GM12864 (cell line): ENCODE results near the gene USP16.
"Not testable (repeated sequence)": the region's sequence is repeated elsewhere in the genome, so short reads cannot be mapped to it uniquely, and the experiment has no call there.

ENCODE experiments used
- DNase-seq: peaks from one replicate; pipeline ENCODE4 v3.0.0-alpha.2; 2011; ENCODE audit warnings: low read depth
- H3K4me3 ChIP-seq: 2 replicates; pipeline ENCODE4 v1.5.1; 2011; ENCODE audit warnings: mild to moderate bottlenecking, low read depth, low read length, control low read depth
- TF ChIP-seq, protein P1 (sequence below): IDR thresholded peaks from 2 replicates; pipeline ENCODE4 v1.5.1; 2011; ENCODE audit warnings: low read depth, mild to moderate bottlenecking, moderate library complexity, low read length, control low read depth, inconsistent platforms; ENCODE audit errors: missing control alignments

Gene USP16

GRCh38 chr21:29024474-29025327 lies at the start of gene USP16:
TSS of gene USP16 (plus strand) at chr21:29024668. CDS start at chr21:29027914, 3,246 bp downstream.
- H3K4me3 ChIP-seq: peak within 1 kb of the TSS; percentile 78
- TF ChIP-seq, protein P1, sequence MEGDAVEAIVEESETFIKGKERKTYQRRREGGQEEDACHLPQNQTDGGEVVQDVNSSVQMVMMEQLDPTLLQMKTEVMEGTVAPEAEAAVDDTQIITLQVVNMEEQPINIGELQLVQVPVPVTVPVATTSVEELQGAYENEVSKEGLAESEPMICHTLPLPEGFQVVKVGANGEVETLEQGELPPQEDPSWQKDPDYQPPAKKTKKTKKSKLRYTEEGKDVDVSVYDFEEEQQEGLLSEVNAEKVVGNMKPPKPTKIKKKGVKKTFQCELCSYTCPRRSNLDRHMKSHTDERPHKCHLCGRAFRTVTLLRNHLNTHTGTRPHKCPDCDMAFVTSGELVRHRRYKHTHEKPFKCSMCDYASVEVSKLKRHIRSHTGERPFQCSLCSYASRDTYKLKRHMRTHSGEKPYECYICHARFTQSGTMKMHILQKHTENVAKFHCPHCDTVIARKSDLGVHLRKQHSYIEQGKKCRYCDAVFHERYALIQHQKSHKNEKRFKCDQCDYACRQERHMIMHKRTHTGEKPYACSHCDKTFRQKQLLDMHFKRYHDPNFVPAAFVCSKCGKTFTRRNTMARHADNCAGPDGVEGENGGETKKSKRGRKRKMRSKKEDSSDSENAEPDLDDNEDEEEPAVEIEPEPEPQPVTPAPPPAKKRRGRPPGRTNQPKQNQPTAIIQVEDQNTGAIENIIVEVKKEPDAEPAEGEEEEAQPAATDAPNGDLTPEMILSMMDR: no peak
- DNase-seq: peak; percentile 98

GRCh38 chr21:28975397-28975796 lies 49.1 kb upstream of the USP16 start:
- no peak for DNase-seq
- TF ChIP-seq, protein P1: no peak
- no peak overlapping the region for H3K4me3 ChIP-seq

DNA sequence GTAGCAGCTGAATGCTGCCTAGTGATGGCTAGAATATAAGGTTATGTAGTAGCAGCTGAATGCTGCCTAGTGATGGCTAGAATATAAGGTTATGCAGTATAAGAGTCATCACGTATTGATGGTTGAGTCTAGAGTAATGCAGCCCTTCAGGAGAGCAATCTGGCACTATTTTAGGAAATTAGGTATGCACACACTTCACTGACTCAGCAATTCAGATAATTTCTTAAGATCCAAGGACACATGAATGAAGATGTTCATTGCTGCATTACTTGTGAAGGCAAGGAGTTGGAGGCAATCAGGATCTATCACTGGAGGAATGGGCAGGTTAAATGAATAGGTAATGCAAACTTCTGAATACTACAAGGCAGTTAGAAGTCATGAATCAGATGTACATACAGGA lies 45.4 kb upstream of the USP16 start:
- TF ChIP-seq, protein P1: no peak
- DNase-seq: no peak
- no peak overlapping the region for H3K4me3 ChIP-seq

DNA sequence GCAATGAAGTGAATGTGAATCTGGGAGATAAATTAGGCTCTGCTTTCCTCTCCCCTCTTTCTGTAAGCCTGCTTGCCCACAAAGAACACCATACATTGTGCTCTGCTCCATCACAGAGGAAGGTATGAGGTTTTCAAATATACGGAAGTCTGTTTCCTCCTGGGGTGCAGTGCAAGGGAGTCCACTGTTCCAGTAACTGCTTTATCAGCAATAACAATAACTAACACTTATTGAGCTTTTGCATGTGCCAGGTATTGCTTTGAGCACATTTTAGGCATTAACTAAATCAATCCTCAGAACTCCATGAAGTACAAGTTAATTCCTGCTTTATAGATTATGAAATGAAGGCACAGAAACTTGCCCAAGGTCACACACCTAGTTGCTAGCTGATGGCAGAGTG lies 41.8 kb upstream of the USP16 start:
- DNase-seq: no peak
- no peak overlapping the region for H3K4me3 ChIP-seq
- TF ChIP-seq, protein P1: no peak

DNA sequence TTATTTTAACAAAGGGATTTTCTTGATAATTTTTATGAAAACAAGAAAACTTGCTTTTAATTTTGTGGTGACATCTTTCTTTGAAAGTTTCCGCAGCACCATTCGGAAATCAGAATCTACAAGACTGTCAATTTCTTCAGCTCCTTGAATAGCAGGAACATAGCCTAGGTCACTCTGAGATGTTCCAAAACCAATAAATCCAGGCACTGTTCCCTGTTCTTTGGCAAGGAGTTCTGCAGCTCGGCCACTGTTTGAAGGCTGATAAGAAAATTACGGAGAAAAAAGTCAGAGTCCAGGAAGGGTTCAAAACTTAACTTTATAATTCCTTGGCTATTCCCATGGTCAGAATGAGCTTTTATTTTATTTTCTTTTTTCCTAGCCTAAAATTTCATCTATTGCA lies 37.8 kb upstream of the USP16 start:
- DNase-seq: no peak
- no peak overlapping the region for H3K4me3 ChIP-seq
- TF ChIP-seq, protein P1: no peak

GRCh38 chr21:28988146-28988545 lies 36.3 kb upstream of the USP16 start:
- H3K4me3 ChIP-seq, DNase-seq: not testable (repeated sequence)

- peak overlapping the region; percentile 66 for H3K4me3 ChIP-seq
- no peak for DNase-seq
- TF ChIP-seq, protein P1: no peak
These were observed 32.5 kb upstream of the USP16 start for GRCh38 chr21:28991861-28992525.
